ENCODE data around the gene SORCS2.

SORCS2 gene

GRCh38 chr4:7306021-7306965 lies 114.0 kb downstream of the SORCS2 start:
- no peak for DNase-seq (ENCODE audit: low read depth)

GRCh38 chr4:7306986-7307385 lies 114.6 kb downstream of the SORCS2 start:
- no peak for DNase-seq (ENCODE audit: low read depth)

- no peak for DNase-seq (ENCODE audit: low read depth)
Measured at GRCh38 chr4:7307394-7308099, 115.2 kb downstream of the SORCS2 start.

- no peak for DNase-seq (ENCODE audit: low read depth)
Measured at GRCh38 chr4:7309181-7309580, 116.8 kb downstream of the SORCS2 start.

- DNase-seq (ENCODE audit: low read depth) = no peak
Measured at GRCh38 chr4:7309636-7310390, 117.5 kb downstream of the SORCS2 start.

- DNase-seq (ENCODE audit: low read depth) = no peak
Measured at GRCh38 chr4:7310451-7310850, 118.1 kb downstream of the SORCS2 start.

GRCh38 chr4:7311205-7311604 lies 118.9 kb downstream of the SORCS2 start:
- no peak for DNase-seq (ENCODE audit: low read depth)

GRCh38 chr4:7312691-7313090 lies 120.4 kb downstream of the SORCS2 start:
- no peak for DNase-seq (ENCODE audit: low read depth)

GRCh38 chr4:7313347-7313811 lies 121.0 kb downstream of the SORCS2 start:
- no peak for DNase-seq (ENCODE audit: low read depth)

- no peak for DNase-seq (ENCODE audit: low read depth)
Measured at GRCh38 chr4:7313991-7314390, 121.7 kb downstream of the SORCS2 start.

- no peak for DNase-seq (ENCODE audit: low read depth)
Measured at GRCh38 chr4:7315286-7315685, 122.9 kb downstream of the SORCS2 start.

- no peak for DNase-seq (ENCODE audit: low read depth)
Measured at GRCh38 chr4:7315935-7316334, 123.6 kb downstream of the SORCS2 start.

- no peak for DNase-seq (ENCODE audit: low read depth)
Measured at GRCh38 chr4:7319024-7319423, 126.7 kb downstream of the SORCS2 start.

- DNase-seq (ENCODE audit: low read depth) = no peak
Measured at GRCh38 chr4:7320206-7320797, 128.0 kb downstream of the SORCS2 start.

- DNase-seq (ENCODE audit: low read depth) = no peak
Measured at GRCh38 chr4:7322166-7322991, 130.0 kb downstream of the SORCS2 start.

- no peak for DNase-seq (ENCODE audit: low read depth)
Measured at GRCh38 chr4:7323461-7323871, 131.1 kb downstream of the SORCS2 start.

- DNase-seq (ENCODE audit: low read depth) = no peak
Measured at GRCh38 chr4:7323872-7324650, 131.7 kb downstream of the SORCS2 start.

- no peak for DNase-seq (ENCODE audit: low read depth)
Measured at GRCh38 chr4:7324651-7325121, 132.3 kb downstream of the SORCS2 start.

GRCh38 chr4:7325541-7325940 lies 133.2 kb downstream of the SORCS2 start:
- no peak for DNase-seq (ENCODE audit: low read depth)

GRCh38 chr4:7326306-7326692 lies 134.0 kb downstream of the SORCS2 start:
- DNase-seq (ENCODE audit: low read depth) = no peak
